GM19468 (cell line): ENCODE results near the gene INAFM1.
"Not testable (repeated sequence)": the region's sequence is repeated elsewhere in the genome, so short reads cannot be mapped to it uniquely, and the experiment has no call there.

Experiments
- ATAC-seq: cut with Tn5 transposase; IDR thresholded peaks from one replicate; pipeline ENCODE4 v1.9.1; 2021; ENCODE audit warnings: mild to moderate bottlenecking, moderate library complexity, moderate number of reproducible peaks; ENCODE audit not compliant: unreplicated experiment; ENCODE audit errors: extremely low read depth

The INAFM1 gene

GRCh38 chr19:47240996-47241918, 33.4 kb upstream of the INAFM1 start:
- no peak for ATAC-seq

GRCh38 chr19:47241919-47242577, 32.6 kb upstream of the INAFM1 start:
- ATAC-seq, result no peak

- no peak for ATAC-seq
Observed at GRCh38 chr19:47243364-47243775, 31.3 kb upstream of the INAFM1 start.

DNA sequence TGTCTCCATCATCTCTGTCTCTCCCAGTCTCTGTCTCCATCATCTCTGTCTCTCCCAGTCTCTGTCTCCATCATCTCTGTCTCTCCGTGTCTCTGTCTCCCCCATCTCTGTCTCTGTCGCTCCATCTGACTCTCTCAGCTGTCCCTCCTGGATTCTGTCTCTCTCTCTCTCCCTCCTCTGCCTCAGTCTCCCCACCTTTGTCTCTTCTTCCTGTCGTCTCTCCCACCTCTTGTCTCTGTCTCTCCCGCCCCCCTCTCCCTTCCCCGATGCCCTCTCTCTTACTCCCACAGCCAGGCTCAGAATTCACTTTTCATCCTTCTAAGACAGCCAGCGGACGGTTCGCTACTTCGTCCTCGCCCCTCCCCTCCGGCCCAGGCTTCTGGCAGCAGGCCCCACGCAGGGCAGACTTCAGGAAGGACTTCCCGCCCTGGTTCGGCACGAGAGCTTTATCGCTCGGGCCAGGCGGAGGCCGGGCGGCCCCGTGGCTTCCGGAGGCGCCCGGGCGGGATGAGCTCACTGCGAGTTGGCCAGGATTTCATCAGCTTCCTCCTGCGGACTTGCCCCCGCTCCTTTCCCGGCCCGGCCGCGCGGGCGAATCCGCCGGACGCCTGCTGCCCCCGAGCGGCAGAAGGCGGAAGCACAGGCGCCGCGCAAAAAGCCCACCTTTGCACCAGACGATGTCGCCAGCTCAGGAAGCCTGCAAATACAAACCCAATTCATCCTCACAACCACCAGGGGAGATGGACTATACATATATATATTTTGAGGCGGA, 30.7 kb upstream of the INAFM1 start:
- peak; percentile 65 for ATAC-seq

DNA sequence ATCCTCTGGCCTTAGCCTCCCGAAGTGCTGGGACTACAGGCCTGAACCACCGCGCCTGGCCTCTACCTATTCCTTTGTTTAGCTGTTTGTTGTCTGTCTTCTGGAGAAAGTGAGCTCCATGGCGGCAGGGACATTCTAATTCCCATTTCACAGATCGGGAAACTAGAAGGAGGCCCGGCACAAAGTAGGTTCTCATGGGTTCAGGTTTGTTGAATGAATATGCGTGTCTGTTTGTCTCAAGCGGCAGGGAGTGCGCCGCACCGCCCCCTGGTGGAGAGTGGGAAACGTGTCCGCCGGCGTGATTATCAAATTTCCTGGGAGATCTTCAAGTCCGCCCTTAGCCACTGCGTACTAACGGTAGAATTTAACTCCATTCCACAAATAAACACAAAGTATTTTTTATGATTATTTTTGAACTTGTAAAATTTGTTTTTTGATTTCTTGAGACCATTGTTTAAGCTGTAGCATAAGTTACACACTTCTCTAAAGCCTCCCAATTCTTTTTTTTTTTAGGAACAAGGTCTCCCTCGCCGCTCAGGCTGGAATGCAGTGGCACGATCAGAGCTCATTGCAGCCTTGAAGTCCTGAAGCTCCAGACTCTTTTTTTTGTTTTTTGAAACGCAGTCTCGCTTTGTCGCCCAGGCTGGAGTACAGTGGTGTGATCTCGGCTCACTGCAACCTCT, 27.2 kb upstream of the INAFM1 start:
- ATAC-seq, result no peak

DNA sequence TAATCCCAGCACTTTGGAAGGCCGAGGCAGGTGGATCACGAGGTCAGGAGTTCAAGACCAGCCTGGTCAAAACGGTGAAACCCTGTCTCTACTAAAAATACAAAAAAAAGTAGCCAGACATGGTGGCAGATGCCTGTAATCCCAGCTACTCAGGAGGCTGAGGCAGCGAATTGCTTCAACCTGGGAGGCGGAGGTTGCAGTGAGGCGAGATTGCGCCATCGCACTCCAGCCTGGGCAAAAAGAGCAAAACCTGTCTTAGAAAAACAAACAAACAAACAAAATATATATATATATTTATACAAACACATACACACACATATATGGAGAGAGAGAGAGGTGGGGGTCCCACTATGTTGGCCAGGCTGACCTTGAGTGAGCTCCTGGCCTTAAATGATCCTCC, 21.7 kb upstream of the INAFM1 start:
- ATAC-seq, result not testable (repeated sequence)

DNA sequence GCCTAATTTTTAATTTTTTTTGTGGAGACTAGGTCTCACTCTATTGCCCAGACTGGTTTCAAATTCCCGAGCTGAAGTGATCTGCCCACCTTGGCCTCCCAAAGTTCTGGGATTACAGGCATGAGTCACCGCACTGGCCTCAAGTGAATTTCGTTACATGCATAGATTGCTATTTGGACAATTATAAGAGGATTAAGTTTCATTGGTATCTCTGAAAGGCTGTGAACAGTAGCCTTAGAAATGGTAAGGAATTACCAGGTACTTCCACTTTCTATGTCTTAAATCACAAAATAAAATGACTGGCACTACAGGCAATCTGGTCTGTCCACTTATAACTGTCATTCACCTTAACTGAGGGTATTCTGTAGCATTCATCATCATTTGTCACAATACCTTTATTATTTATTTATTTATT, 21.2 kb upstream of the INAFM1 start:
- ATAC-seq, result no peak

- ATAC-seq, result no peak
Observed at GRCh38 chr19:47253970-47254369, 20.7 kb upstream of the INAFM1 start.

DNA sequence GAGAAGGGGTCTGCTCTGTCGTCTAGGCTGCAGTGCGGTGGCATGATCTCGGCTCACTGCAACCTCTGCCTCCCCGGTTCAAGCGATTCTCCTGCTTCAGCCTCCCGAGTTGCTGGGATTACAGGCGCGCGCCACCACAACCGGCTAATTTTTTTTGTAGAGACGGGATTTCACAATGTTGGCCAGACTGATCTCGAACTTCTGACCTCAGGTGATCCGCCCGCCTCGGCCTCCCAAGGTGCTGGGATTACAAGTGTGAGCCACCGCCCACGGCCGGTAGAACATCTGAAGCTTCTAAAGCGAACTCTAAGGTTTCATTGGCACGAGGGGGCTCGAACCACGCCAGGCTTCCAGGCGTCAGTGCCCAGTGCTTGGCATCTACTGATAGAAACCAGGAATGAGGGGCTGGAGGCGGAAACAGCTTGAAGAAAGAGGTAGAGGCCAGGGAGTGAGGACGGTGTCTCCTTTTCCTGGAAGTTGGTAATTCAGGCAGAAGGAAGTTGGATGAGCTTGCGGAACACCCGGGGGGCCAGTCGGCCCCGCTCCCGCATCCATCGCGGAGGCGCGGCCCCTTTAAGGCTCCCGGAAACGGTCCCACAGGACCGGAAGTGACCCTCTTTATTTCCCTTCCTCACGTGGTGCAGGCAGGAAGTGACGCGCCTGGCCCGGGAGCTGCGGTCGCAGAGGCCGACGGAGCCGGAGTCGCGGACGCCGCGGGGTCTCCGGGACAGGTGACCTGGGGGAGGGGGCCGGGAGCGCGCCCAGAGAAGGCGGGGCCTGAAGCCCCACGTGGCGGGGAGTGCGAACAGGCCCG, 18.6 kb upstream of the INAFM1 start, which contains the start of gene CCDC9:
Gene CCDC9, plus strand, starts transcription at position 647 of the 814 bp plus-strand sequence. CDS start 1,876 bp downstream, outside the sequence.
- peak; percentile 53 for ATAC-seq

DNA sequence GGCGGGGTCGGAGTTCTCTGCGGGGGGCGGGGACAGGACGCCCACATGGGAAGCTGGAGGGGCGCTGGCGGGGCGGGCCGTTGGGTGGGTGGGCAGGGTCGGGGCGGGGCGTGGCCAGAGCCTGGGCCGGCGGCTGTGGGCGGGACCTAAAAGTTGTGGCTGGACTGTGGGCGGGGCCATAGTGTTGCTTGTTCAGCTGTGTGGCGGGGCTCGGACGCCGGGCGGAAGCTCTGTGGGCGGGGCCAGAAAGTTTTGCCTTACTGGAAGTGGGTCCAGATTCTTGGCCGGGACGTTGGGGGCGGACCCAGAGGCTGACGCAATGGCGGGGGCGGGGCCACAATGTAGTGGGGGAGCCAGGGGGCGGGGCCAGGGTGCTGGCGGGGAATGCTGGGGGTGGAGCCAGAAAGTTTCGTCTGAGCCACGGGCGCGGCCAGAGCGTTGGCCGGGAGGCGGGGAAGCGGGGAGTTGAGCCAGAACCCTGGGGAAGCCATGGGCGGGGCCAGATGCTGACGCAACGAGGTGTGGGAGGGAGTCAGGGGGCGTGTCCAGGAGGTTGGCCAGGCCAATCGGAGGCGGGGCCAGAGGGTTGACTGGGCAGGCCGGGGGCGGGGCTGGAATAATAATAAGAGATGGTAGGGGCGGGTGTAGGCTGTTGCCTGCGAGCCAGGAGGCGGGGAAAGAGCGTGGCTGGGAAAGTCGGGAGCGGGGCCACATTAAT, 17.8 kb upstream of the INAFM1 start:
- ATAC-seq, result peak; percentile 41

GRCh38 chr19:47257411-47258169, 17.1 kb upstream of the INAFM1 start:
- no peak for ATAC-seq

DNA sequence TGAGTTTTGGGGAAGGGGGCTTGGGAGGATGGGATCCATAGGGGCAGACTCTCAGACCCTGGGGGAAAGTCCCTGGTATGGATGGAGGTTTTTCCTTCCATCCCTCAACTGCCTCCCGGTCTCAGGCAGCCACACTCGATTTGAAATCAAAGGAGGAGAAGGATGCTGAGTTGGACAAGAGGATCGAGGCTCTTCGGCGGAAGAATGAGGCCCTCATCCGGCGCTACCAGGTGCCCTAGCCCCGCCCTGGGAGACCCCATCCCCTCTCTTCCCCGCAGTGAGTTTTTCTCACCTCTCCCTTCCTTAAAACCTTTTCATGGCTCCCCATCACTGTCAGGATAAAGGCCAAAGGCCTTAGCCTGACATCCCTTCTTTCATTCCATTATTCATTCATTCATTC, 16.3 kb upstream of the INAFM1 start:
- no peak for ATAC-seq

- ATAC-seq, result no peak
Observed at GRCh38 chr19:47258895-47259555, 15.7 kb upstream of the INAFM1 start.

DNA sequence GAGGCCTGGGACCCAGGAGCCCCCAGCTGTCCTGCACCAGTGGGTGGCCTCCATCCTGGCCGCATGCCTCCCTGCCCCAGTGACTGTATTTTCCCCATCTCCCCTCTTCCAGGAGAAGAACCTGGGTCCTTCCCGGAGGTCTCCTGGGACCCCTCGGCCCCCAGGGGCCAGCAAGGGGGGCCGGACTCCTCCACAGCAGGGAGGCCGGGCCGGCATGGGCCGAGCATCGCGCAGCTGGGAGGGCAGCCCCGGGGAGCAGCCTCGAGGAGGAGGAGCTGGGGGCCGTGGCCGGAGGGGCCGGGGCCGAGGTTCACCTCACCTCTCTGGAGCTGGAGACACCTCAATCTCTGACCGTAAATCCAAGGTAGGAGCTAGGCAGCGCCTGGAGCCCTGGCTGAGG, 14.2 kb upstream of the INAFM1 start:
- no peak for ATAC-seq

DNA sequence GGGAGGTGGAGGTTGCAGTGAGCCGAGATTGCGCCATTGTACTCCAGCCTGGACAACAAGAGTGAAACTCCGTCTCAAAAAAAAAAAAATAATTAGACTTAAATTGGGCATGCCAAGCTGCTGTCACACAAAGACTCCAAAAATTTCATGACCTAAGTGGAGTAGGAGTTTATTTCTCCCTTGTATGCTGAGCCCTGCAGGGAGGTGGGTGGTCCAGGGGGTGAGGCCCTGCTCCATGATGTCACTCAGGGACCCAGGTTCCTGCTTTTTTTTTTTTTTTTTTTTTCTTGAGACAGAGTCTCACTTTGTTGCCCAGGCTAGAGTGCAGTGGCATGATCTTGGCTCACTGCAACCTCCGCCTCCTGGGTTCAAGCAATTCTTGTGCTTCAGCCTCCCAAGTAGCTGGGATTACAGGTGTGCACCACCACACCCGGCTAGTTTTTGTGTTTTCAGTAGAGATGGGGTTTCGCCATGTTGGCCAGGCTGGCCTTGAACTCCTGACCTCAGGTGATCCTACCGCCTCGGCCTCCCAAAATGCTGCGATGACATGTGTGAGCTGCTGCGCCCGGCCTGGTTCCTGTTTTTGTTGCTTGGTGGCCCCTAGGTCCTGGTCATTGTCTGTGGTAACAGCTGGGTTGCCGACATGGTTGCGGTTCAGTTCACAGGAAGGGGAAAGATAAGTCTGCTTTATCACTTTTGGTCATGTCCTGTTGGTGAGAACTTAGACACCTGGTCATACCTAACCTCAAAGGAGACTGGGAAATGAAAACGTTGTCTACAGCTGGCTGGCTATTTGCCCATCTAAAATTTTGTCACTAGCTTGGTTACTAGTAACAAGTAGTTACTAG, 12.5 kb upstream of the INAFM1 start:
- not testable (repeated sequence) for ATAC-seq

DNA sequence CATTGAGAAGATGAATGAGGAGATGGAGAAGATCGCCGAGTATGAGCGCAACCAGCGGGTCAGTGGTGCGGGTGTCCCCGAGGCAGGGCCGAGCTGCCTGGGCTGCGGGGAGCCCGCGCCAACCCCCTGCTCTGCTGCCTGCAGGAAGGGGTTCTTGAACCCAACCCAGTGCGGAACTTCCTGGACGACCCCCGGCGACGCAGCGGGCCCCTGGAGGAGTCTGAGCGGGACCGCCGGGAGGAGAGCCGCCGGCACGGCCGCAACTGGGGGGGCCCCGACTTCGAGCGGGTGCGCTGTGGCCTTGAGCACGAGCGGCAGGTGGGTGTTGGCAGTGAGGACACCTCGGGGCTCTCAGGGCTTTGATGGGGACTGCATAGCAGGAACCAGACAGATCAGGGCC, 10.1 kb upstream of the INAFM1 start:
- no peak for ATAC-seq
